ENCODE results near the gene PAK6.

PAK6 gene

DNA sequence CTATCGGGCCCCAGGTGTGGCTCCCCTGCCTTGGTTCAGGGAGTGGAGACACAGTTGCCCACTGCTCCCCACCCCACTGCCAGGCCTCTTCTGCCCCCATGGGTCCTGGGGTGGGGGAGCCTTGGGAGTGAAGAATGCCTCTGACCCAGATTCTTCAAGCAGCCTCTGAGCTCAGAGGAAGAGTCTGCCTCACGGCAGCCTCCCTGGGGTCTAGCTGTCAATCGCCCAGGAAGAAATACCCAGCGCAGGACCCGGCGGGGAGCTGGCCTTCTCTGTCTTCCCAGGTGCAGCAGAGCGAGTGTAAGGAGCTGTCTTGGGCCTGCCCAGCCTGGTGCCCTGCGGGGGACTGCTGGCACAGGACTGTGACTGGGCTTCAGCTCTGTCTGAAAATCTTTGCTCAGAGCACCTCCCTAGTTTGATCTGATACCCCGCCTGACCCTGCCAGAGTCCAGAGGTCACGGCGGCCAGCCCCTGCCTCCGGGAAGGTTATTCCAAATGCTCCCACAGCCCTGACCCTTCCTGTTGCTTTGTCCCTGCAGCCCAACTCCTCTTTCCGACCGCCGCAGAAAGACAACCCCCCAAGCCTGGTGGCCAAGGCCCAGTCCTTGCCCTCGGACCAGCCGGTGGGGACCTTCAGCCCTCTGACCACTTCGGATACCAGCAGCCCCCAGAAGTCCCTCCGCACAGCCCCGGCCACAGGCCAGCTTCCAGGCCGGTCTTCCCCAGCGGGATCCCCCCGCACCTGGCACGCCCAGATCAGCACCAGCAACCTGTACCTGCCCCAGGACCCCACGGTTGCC lies 33.0 kb downstream of the PAK6 start:
- H3K9me3 ChIP-seq (ENCODE audit: control extremely low read depth in 1 of 5, control insufficient read depth in 4 of 5, insufficient read depth in 2 of 5, low read depth in 1 of 5, low read length in 4 of 5) = no peaks in the 10 kb centered on the region
- H3K27ac ChIP-seq (ENCODE audit: insufficient read depth in 1 of 2, low read depth in 1 of 2, low read length in 2 of 2, poor library complexity in 1 of 2, severe bottlenecking in 2 of 2) = no peak overlapping the region
- no peaks in the 10 kb centered on the region for H3K36me3 ChIP-seq (ENCODE audit: control insufficient read depth in 4 of 4, insufficient read depth in 4 of 4, low read length in 3 of 4)
- POLR2A ChIA-PET = interaction anchor here (0.6 kb wide), 1 partner anchor 56 kb away, joined by 4 read pairs; no protein-coding TSS in a partner anchor
- WGBS (ENCODE audit: insufficient coverage) = 98% methylated on average over 23 of the region's 25 CpGs
- no peaks in the 10 kb centered on the region for H3K27me3 ChIP-seq (replicated peaks in 2 of 5; ENCODE audit: control insufficient read depth in 4 of 5, insufficient read depth in 5 of 5, low read length in 4 of 5)
- no peak overlapping the region for H3K4me3 ChIP-seq (ENCODE audit: control insufficient read depth in 1 of 7, extremely low read depth in 1 of 7, insufficient read depth in 4 of 7, low read depth in 2 of 7, low read length in 6 of 7)
- no peak for DNase-seq
- CTCF ChIA-PET = interaction anchor here (0.8 to 14.9 kb wide), 12 partner anchors 8 to 224 kb away, joined by 3 to 337 read pairs (median 50); partner anchors contain the start of genes CCDC9B, PAK6 and PLCB2
- H3K4me1 ChIP-seq (ENCODE audit: control extremely low read depth in 1 of 4, control insufficient read depth in 4 of 4, insufficient read depth in 4 of 4, low read length in 3 of 4) = peaks cover 0 to 15% (median 5%) of the 10 kb centered on the region in 4 experiments

DNA sequence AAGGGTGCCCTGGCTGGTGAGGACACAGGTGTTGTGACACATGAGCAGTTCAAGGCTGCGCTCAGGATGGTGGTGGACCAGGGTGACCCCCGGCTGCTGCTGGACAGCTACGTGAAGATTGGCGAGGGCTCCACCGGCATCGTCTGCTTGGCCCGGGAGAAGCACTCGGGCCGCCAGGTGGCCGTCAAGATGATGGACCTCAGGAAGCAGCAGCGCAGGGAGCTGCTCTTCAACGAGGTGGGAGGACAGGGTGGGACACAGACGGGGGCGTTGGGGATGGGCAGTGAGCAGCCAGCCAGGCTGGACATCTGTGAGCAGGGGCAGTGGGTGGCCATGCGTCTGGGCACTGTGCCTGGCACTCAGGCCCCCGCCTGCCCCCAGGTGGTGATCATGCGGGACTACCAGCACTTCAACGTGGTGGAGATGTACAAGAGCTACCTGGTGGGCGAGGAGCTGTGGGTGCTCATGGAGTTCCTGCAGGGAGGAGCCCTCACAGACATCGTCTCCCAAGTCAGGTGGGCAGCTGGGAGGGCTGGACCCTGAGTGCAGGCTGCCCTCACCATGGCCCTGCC lies 33.7 kb downstream of the PAK6 start:
- Histone ChIP-seq H3K27ac (ENCODE audit: insufficient read depth in 1 of 2, low read depth in 1 of 2, low read length in 2 of 2, poor library complexity in 1 of 2, severe bottlenecking in 2 of 2) (no peak overlapping the region), H3K4me3 (ENCODE audit: control insufficient read depth in 1 of 7, extremely low read depth in 1 of 7, insufficient read depth in 4 of 7, low read depth in 2 of 7, low read length in 6 of 7) (no peak overlapping the region), H3K4me1 (ENCODE audit: control extremely low read depth in 1 of 4, control insufficient read depth in 4 of 4, insufficient read depth in 4 of 4, low read length in 3 of 4) (peaks cover 0 to 22% (median 12%) of the 10 kb centered on the region in 4 experiments), H3K27me3 (replicated peaks in 2 of 5; ENCODE audit: control insufficient read depth in 4 of 5, insufficient read depth in 5 of 5, low read length in 4 of 5) (no peaks in the 10 kb centered on the region), H3K9me3 (ENCODE audit: control extremely low read depth in 1 of 5, control insufficient read depth in 4 of 5, insufficient read depth in 2 of 5, low read depth in 1 of 5, low read length in 4 of 5) (no peaks in the 10 kb centered on the region), H3K36me3 (ENCODE audit: control insufficient read depth in 4 of 4, insufficient read depth in 4 of 4, low read length in 3 of 4) (no peaks in the 10 kb centered on the region)
- DNase-seq = no peak
- POLR2A ChIA-PET = interaction anchor here (0.5 to 0.7 kb wide), 2 partner anchors 9 to 57 kb away, joined by 3 read pairs; no protein-coding TSS in a partner anchor
- WGBS (ENCODE audit: insufficient coverage) = 89% methylated on average over 19 of the region's 20 CpGs
- CTCF ChIA-PET = interaction anchor here (0.8 to 14.9 kb wide), 18 partner anchors 9 to 236 kb away, joined by 3 to 337 read pairs (median 30); partner anchors contain the start of genes CCDC9B, PAK6, PLCB2 and SRP14

DNA sequence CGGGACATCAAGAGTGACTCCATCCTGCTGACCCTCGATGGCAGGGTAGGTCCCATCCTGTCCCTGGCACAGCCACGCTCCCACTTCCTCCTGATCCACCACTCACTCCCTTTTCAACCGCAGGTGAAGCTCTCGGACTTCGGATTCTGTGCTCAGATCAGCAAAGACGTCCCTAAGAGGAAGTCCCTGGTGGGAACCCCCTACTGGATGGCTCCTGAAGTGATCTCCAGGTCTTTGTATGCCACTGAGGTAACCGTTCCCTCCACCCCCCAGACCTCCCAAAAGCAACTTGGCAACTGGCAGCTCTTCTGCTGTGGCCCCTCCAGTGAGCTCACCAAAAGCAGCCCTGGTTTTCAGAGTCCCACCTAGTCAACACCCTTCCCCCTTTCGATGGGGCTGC lies 34.6 kb downstream of the PAK6 start:
- 94% methylated on average over 8 of the region's 9 CpGs for WGBS (ENCODE audit: insufficient coverage)

DNA sequence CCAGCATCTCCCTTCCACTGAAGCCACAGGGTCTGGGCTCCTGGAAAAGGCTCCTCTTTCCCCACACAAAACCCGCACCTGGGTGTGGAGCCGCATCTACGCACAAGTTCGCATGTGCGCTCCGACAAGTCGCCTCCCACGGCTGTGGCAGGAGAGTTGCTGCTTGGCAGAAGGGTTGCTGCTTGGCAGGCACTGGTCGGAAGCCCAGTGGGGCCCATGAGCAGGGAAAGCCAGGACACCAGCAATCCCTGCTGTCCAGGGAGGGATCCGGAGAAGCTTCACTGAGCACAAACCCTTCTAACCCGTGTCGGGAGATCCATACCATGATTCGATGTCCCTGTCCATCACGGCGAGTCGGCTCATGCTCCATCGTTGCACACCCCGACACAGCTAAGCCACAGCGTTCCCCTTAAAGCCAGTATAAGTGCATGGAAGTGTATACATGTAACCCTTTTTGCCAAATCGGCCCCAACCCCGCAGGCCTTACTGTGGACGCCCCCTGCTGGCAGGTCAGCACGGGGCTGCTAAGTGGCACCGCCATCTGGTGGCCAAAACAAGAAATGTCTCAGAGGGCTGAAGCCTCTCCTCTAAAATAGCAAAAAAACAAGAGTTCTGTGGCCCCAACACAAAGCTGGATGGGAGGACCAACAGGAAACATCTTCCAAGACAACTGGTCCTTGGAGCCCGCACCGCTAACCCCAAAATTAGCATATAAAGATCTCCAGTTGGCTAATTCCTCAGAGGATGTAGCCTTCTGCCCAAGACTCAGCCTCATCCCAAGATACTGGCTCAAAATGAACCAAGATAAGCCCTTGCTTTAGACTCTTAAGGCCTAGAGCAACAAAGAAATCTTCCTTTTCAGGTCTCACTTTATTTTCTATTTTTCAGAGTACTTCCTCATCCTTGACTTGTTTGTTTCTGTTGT lies 35.7 kb downstream of the PAK6 start:
- ChIA-PET CTCF (interaction anchor here (0.6 to 14.9 kb wide), 33 partner anchors 11 to 316 kb away, joined by 3 to 337 read pairs (median 6); partner anchors contain the start of genes CCDC9B, PAK6, PLCB2 and SRP14), POLR2A (no interaction called here)
- Histone ChIP-seq H3K4me3 (ENCODE audit: control insufficient read depth in 1 of 7, extremely low read depth in 1 of 7, insufficient read depth in 4 of 7, low read depth in 2 of 7, low read length in 6 of 7) (no peak overlapping the region), H3K27me3 (replicated peaks in 2 of 5; ENCODE audit: control insufficient read depth in 4 of 5, insufficient read depth in 5 of 5, low read length in 4 of 5) (no peaks in the 10 kb centered on the region), H3K36me3 (ENCODE audit: control insufficient read depth in 4 of 4, insufficient read depth in 4 of 4, low read length in 3 of 4) (no peaks in the 10 kb centered on the region), H3K27ac (ENCODE audit: insufficient read depth in 1 of 2, low read depth in 1 of 2, low read length in 2 of 2, poor library complexity in 1 of 2, severe bottlenecking in 2 of 2) (no peak overlapping the region), H3K4me1 (ENCODE audit: control extremely low read depth in 1 of 4, control insufficient read depth in 4 of 4, insufficient read depth in 4 of 4, low read length in 3 of 4) (peaks cover 0 to 42% (median 23%) of the 10 kb centered on the region in 4 experiments), H3K9me3 (ENCODE audit: control extremely low read depth in 1 of 5, control insufficient read depth in 4 of 5, insufficient read depth in 2 of 5, low read depth in 1 of 5, low read length in 4 of 5) (no peaks in the 10 kb centered on the region)
- peak; percentile 86 to 93 (median 91) for DNase-seq
- 63% methylated on average over 24 of the region's 26 CpGs for WGBS (ENCODE audit: insufficient coverage)

More for the DNA sequence above, 34.6 kb downstream of the PAK6 start:
- H3K4me1 ChIP-seq (ENCODE audit: control extremely low read depth in 1 of 4, control insufficient read depth in 4 of 4, insufficient read depth in 4 of 4, low read length in 3 of 4) = peaks cover 0 to 31% (median 16%) of the 10 kb centered on the region in 4 experiments
- ChIA-PET POLR2A (interaction anchor here (0.7 kb wide), 1 partner anchor 10 kb away, joined by 3 read pairs; no protein-coding TSS in a partner anchor), CTCF (interaction anchor here (0.6 to 14.9 kb wide), 28 partner anchors 10 to 240 kb away, joined by 3 to 337 read pairs (median 8); partner anchors contain the start of genes CCDC9B, PAK6, PLCB2 and SRP14)
- H3K27ac ChIP-seq (ENCODE audit: insufficient read depth in 1 of 2, low read depth in 1 of 2, low read length in 2 of 2, poor library complexity in 1 of 2, severe bottlenecking in 2 of 2) = no peak overlapping the region
- no peaks in the 10 kb centered on the region for H3K27me3 ChIP-seq (replicated peaks in 2 of 5; ENCODE audit: control insufficient read depth in 4 of 5, insufficient read depth in 5 of 5, low read length in 4 of 5)
- DNase-seq = no peak
- H3K36me3 ChIP-seq (ENCODE audit: control insufficient read depth in 4 of 4, insufficient read depth in 4 of 4, low read length in 3 of 4) = no peaks in the 10 kb centered on the region
- no peak overlapping the region for H3K4me3 ChIP-seq (ENCODE audit: control insufficient read depth in 1 of 7, extremely low read depth in 1 of 7, insufficient read depth in 4 of 7, low read depth in 2 of 7, low read length in 6 of 7)
- H3K9me3 ChIP-seq (ENCODE audit: control extremely low read depth in 1 of 5, control insufficient read depth in 4 of 5, insufficient read depth in 2 of 5, low read depth in 1 of 5, low read length in 4 of 5) = no peaks in the 10 kb centered on the region

DNA sequence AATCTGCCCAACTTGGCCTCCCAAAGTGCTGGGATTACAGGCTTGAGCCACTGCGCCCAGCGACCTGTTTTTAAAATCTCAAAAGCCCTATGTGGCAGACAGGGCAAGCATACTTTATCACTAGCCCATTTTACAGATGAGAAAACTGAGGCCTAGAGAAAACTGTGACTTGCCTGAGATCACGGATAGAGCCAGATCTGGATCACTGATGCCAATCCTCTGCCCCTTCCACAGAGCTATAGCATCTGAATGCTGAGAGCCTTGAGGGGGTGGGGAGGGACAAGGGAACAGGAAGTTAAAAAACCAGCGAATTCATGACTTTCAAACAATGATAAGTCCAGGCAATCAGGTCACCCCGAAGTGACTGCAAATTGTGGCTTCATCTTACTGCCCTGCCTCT lies 36.7 kb downstream of the PAK6 start:
- Histone ChIP-seq H3K27me3 (replicated peaks in 2 of 5; ENCODE audit: control insufficient read depth in 4 of 5, insufficient read depth in 5 of 5, low read length in 4 of 5) (peaks cover 0 to 3% (median 0%) of the 10 kb centered on the region in 5 experiments), H3K27ac (ENCODE audit: insufficient read depth in 1 of 2, low read depth in 1 of 2, low read length in 2 of 2, poor library complexity in 1 of 2, severe bottlenecking in 2 of 2) (no peak overlapping the region), H3K36me3 (ENCODE audit: control insufficient read depth in 4 of 4, insufficient read depth in 4 of 4, low read length in 3 of 4) (no peaks in the 10 kb centered on the region), H3K4me3 (ENCODE audit: control insufficient read depth in 1 of 7, extremely low read depth in 1 of 7, insufficient read depth in 4 of 7, low read depth in 2 of 7, low read length in 6 of 7) (no peak overlapping the region), H3K9me3 (ENCODE audit: control extremely low read depth in 1 of 5, control insufficient read depth in 4 of 5, insufficient read depth in 2 of 5, low read depth in 1 of 5, low read length in 4 of 5) (no peaks in the 10 kb centered on the region), H3K4me1 (ENCODE audit: control extremely low read depth in 1 of 4, control insufficient read depth in 4 of 4, insufficient read depth in 4 of 4, low read length in 3 of 4) (peaks cover 0 to 42% (median 23%) of the 10 kb centered on the region in 4 experiments)
- 60% methylated on average over 5 of the region's 5 CpGs for WGBS (ENCODE audit: insufficient coverage)
- DNase-seq = no peak
- POLR2A ChIA-PET = no interaction called here
- CTCF ChIA-PET = interaction anchor here (0.6 to 14.9 kb wide), 21 partner anchors 12 to 235 kb away, joined by 3 to 337 read pairs (median 22); partner anchors contain the start of genes CCDC9B, PAK6, PLCB2 and SRP14

DNA sequence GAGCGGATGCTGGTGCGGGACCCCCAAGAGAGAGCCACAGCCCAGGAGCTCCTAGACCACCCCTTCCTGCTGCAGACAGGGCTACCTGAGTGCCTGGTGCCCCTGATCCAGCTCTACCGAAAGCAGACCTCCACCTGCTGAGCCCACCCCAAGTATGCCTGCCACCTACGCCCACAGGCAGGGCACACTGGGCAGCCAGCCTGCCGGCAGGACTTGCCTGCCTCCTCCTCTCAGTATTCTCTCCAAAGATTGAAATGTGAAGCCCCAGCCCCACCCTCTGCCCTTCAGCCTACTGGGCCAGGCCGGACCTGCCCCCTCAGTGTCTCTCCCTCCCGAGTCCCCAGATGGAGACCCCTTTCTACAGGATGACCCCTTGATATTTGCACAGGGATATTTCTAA lies 37.1 kb downstream of the PAK6 start:
- peaks cover 0 to 42% (median 23%) of the 10 kb centered on the region in 4 experiments for H3K4me1 ChIP-seq (ENCODE audit: control extremely low read depth in 1 of 4, control insufficient read depth in 4 of 4, insufficient read depth in 4 of 4, low read length in 3 of 4)
- no peaks in the 10 kb centered on the region for H3K36me3 ChIP-seq (ENCODE audit: control insufficient read depth in 4 of 4, insufficient read depth in 4 of 4, low read length in 3 of 4)
- no peaks in the 10 kb centered on the region for H3K9me3 ChIP-seq (ENCODE audit: control extremely low read depth in 1 of 5, control insufficient read depth in 4 of 5, insufficient read depth in 2 of 5, low read depth in 1 of 5, low read length in 4 of 5)
- 100% methylated on average over 6 of the region's 7 CpGs for WGBS (ENCODE audit: insufficient coverage)
- H3K27ac ChIP-seq (ENCODE audit: insufficient read depth in 1 of 2, low read depth in 1 of 2, low read length in 2 of 2, poor library complexity in 1 of 2, severe bottlenecking in 2 of 2) = no peak overlapping the region
- ChIA-PET CTCF (interaction anchor here (0.6 to 14.9 kb wide), 20 partner anchors 12 to 235 kb away, joined by 3 to 337 read pairs (median 24); partner anchors contain the start of genes CCDC9B, PAK6, PLCB2 and SRP14), POLR2A (no interaction called here)
- no peak overlapping the region for H3K4me3 ChIP-seq (ENCODE audit: control insufficient read depth in 1 of 7, extremely low read depth in 1 of 7, insufficient read depth in 4 of 7, low read depth in 2 of 7, low read length in 6 of 7)
- peaks cover 0 to 8% (median 0%) of the 10 kb centered on the region in 5 experiments for H3K27me3 ChIP-seq (replicated peaks in 2 of 5; ENCODE audit: control insufficient read depth in 4 of 5, insufficient read depth in 5 of 5, low read length in 4 of 5)
- no peak for DNase-seq
